Lower leg skin (tissue), 4 donors: ENCODE results near the gene PLAAT5. TPM values are rescaled to one million over a fixed set of nuclear protein-coding genes. Genes with fewer than 3 reads are reported as not detected.
A peak's percentile ranks its signal among the peaks of the same experiment; 100 is the strongest.

Source experiments
- DNase-seq, 2 donors: peaks; one replicate each; pipeline ENCODE4 v3.0.0-alpha.2; 2019; ENCODE audit warnings: low spot score in 2 of 2
- H3K4me3 ChIP-seq: fragments of 200-600 bp; sonication (generic); 2 replicates; pipeline ENCODE4 v1.5.1; 2017; ENCODE audit warnings: mild to moderate bottlenecking, low read depth; ENCODE audit not compliant: poor library complexity, severe bottlenecking
- CTCF ChIP-seq, 3 donors: fragments of 450-650 bp; IDR thresholded peaks; one replicate each; pipeline ENCODE4 v1.5.1; 2016; ENCODE audit warnings: antibody characterized with exemption in 3 of 3, mild to moderate bottlenecking in 3 of 3, moderate library complexity in 2 of 3
- POLR2A ChIP-seq, 2 donors: fragments of 450-650 bp; IDR thresholded peaks; one replicate each; pipeline ENCODE4 v1.6.1; 2016 to 2017; ENCODE audit warnings: antibody characterized with exemption in 2 of 2, mild to moderate bottlenecking in 1 of 2, moderate library complexity in 1 of 2
- WGBS, 2 donors: methylation state at CpG; one replicate each; pipeline ENCODE4 v1.1.5; 2018; 5-methylcytosine and 5-hydroxymethylcytosine counted together
- intact Hi-C: fragments of 100-400 bp; cut with DNase I; formaldehyde crosslinking; loops from one replicate; pipeline ENCODE4 v1.15.0; 2023; ENCODE audit warnings: low total_unique reads
- total RNA-seq, 4 donors: library from RNA; depleted of rRNA; stranded (reverse); fragments of >200 nt; gene quantifications; one replicate each; pipeline ENCODE4 v1.1.0, GENCODE V29; 2016

The PLAAT5 gene
- 1 to 10 TPM in 3 of 4 donors, under 1 TPM in 1; 0.91 to 3.8 (median 1.2) TPM for total RNA-seq

- TF ChIP-seq POLR2A (IDR thresholded peaks at IDR 0.05): no peak
- TF ChIP-seq CTCF (IDR thresholded peaks at IDR 0.05): no peak
- no peak for DNase-seq
- H3K4me3 ChIP-seq: peak within 1 kb of the TSS; percentile 27
- WGBS, 2 donors: 4 to 7% methylated on average over 45 to 60 of the region's 60 CpGs
- intact Hi-C loops: no loop called here
Measured at GRCh38 chr11:63490551-63491239, at the start of gene PLAAT5. Gene PLAAT5, minus strand, starts transcription at chr11:63491167. Its CDS starts 133 bp downstream, at chr11:63491034.

GRCh38 chr11:63537293-63538101 lies 46.5 kb upstream of the PLAAT5 start:
- peak in 1 of 2 donors; percentile 85 for DNase-seq
- no peak overlapping the region for H3K4me3 ChIP-seq
- intact Hi-C loops: no loop called here
- TF ChIP-seq CTCF (IDR thresholded peaks at IDR 0.05): no peak
- WGBS, 2 donors: 19 to 32% methylated on average over 8 of the region's 8 CpGs

GRCh38 chr11:63536669-63537292 lies 45.8 kb upstream of the PLAAT5 start, which contains the start of gene PLAAT4:
Gene PLAAT4, plus strand, starts transcription at chr11:63536808. Its CDS starts 61 bp downstream, at chr11:63536869.
- H3K4me3 ChIP-seq: no peak within 1 kb of the TSS
- DNase-seq: peak in 1 of 2 donors; percentile 83
- TF ChIP-seq POLR2A (IDR thresholded peaks at IDR 0.05): no peak
- 17 to 29% methylated on average over 10 of the region's 10 CpGs for WGBS, 2 donors
- intact Hi-C loops: no loop called here

GRCh38 chr11:63535734-63536133 lies 44.8 kb upstream of the PLAAT5 start:
- 88 to 94% methylated on average over 1 of the region's 1 CpG for WGBS, 2 donors
- peak in 1 of 2 donors; percentile 56 for DNase-seq
- intact Hi-C loops: no loop called here
- TF ChIP-seq POLR2A (IDR thresholded peaks at IDR 0.05) (no peak), CTCF (IDR thresholded peaks at IDR 0.05) (no peak)
- no peak overlapping the region for H3K4me3 ChIP-seq

GRCh38 chr11:63534895-63535461 lies 44.0 kb upstream of the PLAAT5 start:
- peak in 1 of 2 donors; percentile 31 for DNase-seq
- H3K4me3 ChIP-seq: no peak overlapping the region
- TF ChIP-seq CTCF (IDR thresholded peaks at IDR 0.05) (no peak), POLR2A (IDR thresholded peaks at IDR 0.05) (no peak)
- 91 to 93% methylated on average over 5 of the region's 5 CpGs for WGBS, 2 donors
- intact Hi-C loops: no loop called here
